IPS DF 4.7 (cell line): ENCODE measurements around the gene MAD2L2.

ENCODE experiments used
- DNase-seq: peaks from one replicate; pipeline ENCODE4 v3.0.0-alpha.2; 2013; ENCODE audit warnings: low spot score; ENCODE audit errors: extremely low read depth

MAD2L2 gene

DNA sequence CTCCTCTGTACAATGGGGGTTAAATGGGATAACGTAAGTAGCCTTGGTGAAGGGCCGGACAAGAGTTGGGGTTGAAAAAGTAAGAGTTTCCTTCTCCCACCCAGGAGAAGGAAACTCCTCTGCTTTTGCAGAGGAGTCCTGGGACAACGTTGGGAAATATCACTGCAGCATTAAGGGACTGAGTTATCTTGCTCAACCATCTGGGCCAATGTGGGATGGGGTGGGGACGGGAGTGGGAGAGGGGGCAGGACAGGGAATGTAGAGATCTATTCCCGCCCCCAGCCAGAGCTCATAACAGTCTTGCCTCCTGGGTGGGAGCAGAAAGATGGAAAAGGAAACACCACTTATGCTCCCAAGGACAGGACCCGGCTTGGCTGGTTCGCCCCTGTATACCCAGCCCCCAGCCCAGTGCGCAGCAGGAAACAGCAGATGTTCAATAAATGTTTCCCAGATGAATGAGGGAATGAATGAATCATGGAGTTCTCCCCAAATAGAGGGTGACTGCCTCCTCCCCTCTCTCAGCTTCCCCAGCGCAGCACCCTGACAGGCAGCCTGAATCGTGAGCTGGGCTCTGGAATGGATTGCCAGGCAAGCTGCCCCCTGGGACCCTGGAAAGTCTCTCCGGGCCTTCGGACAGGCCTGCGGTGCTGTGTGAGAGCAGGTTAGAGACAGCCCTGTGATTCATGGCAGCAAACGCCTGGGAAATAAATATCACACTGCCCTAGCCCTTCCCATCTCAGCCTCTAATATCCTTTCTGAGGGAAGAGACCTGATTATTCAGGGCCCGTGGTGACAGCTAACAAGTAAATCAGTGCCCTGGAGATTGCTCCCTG, 51.5 kb downstream of the MAD2L2 start:
- no peak for DNase-seq

DNA sequence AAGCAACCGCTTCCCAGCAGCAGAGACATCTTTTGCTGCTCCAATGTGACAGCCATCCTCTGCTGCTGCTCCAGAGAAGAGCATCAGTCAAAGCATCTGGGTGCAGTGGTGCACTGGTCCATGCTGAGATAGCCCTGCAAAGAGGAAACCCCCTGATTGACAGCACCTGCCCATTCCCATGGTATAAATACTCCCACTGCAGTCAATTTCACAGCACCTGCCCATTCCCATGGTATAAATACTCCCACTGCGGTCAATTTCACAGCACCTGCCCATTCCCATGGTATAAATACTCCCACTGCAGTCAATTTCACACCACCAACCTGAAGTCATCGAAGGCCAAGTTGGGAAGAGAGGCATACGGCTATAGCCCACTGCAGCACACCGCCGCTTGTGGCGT, 52.2 kb downstream of the MAD2L2 start:
- DNase-seq, result no peak

DNA sequence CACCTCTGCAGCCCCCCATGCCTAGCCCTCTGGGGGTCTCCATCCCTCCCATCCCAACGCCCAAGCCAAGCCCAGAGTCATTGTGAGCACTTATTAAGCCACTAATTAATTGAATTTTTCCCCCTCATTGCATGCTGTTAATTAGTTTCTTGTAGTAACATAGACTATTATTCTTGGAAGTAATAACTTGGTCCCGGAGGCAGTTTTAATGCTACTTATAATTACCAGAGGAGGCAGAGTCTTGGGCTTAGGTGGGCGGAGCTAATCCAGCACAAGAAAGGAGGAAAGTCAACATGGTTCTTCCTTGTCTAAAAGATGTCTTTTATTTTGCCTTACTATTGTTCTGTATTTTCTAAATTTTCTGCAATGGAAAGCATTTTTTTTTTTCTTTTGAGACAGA, 54.4 kb downstream of the MAD2L2 start:
- no peak for DNase-seq
